ENCODE results near the gene CER1.
"Not testable (repeated sequence)": the region's sequence is repeated elsewhere in the genome, so short reads cannot be mapped to it uniquely, and the experiment has no call there.

The CER1 gene

GRCh38 chr9:14715102-14715501 is 7.4 kb downstream of the CER1 start:
- no peak for DNase-seq (ENCODE audit: low spot score)

GRCh38 chr9:14713187-14713767 is 9.3 kb downstream of the CER1 start:
- DNase-seq (ENCODE audit: low spot score): no peak

GRCh38 chr9:14710804-14711203 is 11.7 kb downstream of the CER1 start:
- DNase-seq (ENCODE audit: low spot score): no peak

GRCh38 chr9:14706530-14707140 is 15.9 kb downstream of the CER1 start:
- no peak for DNase-seq (ENCODE audit: low spot score)

- DNase-seq (ENCODE audit: low spot score): no peak
Measured at GRCh38 chr9:14705079-14705478, 17.5 kb downstream of the CER1 start.

GRCh38 chr9:14704281-14704680 is 18.3 kb downstream of the CER1 start:
- no peak for DNase-seq (ENCODE audit: low spot score)

- no peak for DNase-seq (ENCODE audit: low spot score)
Measured at GRCh38 chr9:14702200-14702720, 20.3 kb downstream of the CER1 start.

GRCh38 chr9:14693251-14693861 is 29.2 kb downstream of the CER1 start, which contains the start of gene ZDHHC21:
Gene ZDHHC21, minus strand, starts transcription at chr9:14693432. Its CDS starts 19,092 bp downstream, at chr9:14674340.
- DNase-seq (ENCODE audit: low spot score): peak; percentile 88

GRCh38 chr9:14692470-14693250 is 29.9 kb downstream of the CER1 start:
- no peak for DNase-seq (ENCODE audit: low spot score)

GRCh38 chr9:14690948-14691730 is 31.4 kb downstream of the CER1 start:
- DNase-seq (ENCODE audit: low spot score): no peak

- no peak for DNase-seq (ENCODE audit: low spot score)
Measured at GRCh38 chr9:14687042-14687719, 35.4 kb downstream of the CER1 start.

GRCh38 chr9:14686168-14686567 is 36.4 kb downstream of the CER1 start:
- no peak for DNase-seq (ENCODE audit: low spot score)

GRCh38 chr9:14682616-14683015 is 39.9 kb downstream of the CER1 start:
- DNase-seq (ENCODE audit: low spot score): not testable (repeated sequence)

- DNase-seq (ENCODE audit: low spot score): no peak
Measured at GRCh38 chr9:14678776-14679175, 43.8 kb downstream of the CER1 start.

- DNase-seq (ENCODE audit: low spot score): no peak
Measured at GRCh38 chr9:14677872-14678271, 44.7 kb downstream of the CER1 start.

GRCh38 chr9:14677396-14677795 is 45.1 kb downstream of the CER1 start:
- no peak for DNase-seq (ENCODE audit: low spot score)

GRCh38 chr9:14674630-14675029 is 47.9 kb downstream of the CER1 start:
- no peak for DNase-seq (ENCODE audit: low spot score)

- no peak for DNase-seq (ENCODE audit: low spot score)
Measured at GRCh38 chr9:14671377-14671776, 51.2 kb downstream of the CER1 start.

GRCh38 chr9:14670718-14671117 is 51.8 kb downstream of the CER1 start:
- no peak for DNase-seq (ENCODE audit: low spot score)
